Rectal smooth muscle tissue (tissue), 1 donor: ENCODE measurements around the gene TUBA4A.
A peak's percentile ranks its signal among the peaks of the same experiment; 100 is the strongest.

Source experiments
- H3K27ac ChIP-seq: one replicate; pipeline ENCODE4 v1.7.0; 2013; ENCODE audit warnings: low read depth, low read length, inconsistent platforms
- H3K27me3 ChIP-seq: one replicate; pipeline ENCODE4 v1.7.0; 2013; ENCODE audit warnings: low read length; ENCODE audit not compliant: control insufficient read depth, insufficient read depth
- H3K36me3 ChIP-seq: one replicate; pipeline ENCODE4 v1.7.0; 2013; ENCODE audit warnings: low read length; ENCODE audit not compliant: control insufficient read depth, insufficient read depth
- H3K4me1 ChIP-seq: one replicate; pipeline ENCODE4 v1.7.0; 2013; ENCODE audit warnings: low read length; ENCODE audit not compliant: control insufficient read depth, insufficient read depth
- H3K4me3 ChIP-seq: one replicate; pipeline ENCODE4 v1.7.0; 2013; ENCODE audit warnings: low read length
- H3K9ac ChIP-seq: one replicate; pipeline ENCODE4 v1.7.0; 2013; ENCODE audit warnings: low read length

Gene TUBA4A

GRCh38 chr2:219234331-219234730 lies 19.4 kb downstream of the TUBA4A start:
- Histone ChIP-seq H3K27ac (no peak overlapping the region), H3K27me3 (no peaks in the 10 kb centered on the region), H3K4me3 (no peak overlapping the region), H3K4me1 (peaks cover 6% of the 10 kb centered on the region), H3K9ac (no peak overlapping the region), H3K36me3 (peaks cover 52% of the 10 kb centered on the region)

DNA sequence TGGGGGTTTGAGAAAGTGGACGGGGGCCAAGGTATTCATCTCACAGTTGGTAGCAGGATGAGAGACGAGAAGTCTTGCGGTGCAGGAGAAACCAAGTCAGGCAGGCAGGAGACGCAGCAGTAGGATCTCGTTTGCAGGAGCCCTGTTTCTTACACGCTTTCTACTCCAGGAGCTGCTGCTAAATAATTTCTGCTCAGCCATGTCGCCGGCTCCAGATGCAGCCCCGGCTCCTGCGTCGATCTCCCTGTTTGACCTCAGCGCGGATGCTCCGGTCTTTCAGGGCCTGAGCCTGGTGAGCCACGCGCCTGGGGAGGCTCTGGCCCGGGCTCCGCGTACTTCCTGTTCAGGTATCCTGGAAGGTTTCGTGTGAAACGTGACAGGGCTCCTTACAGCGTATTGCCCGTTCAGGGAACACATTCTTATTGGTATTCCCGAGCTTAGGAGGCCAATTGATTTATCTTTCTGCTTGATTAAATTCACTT lies 23.6 kb downstream of the TUBA4A start:
- peak overlapping the region; percentile 94 for H3K27ac ChIP-seq
- peaks cover 33% of the 10 kb centered on the region for H3K36me3 ChIP-seq
- H3K27me3 ChIP-seq = no peaks in the 10 kb centered on the region
- peak overlapping the region; percentile 96 for H3K4me3 ChIP-seq
- H3K9ac ChIP-seq = peak overlapping the region; percentile 91
- H3K4me1 ChIP-seq = peaks cover 16% of the 10 kb centered on the region

- Histone ChIP-seq H3K27me3 (no peaks in the 10 kb centered on the region), H3K36me3 (peaks cover 35% of the 10 kb centered on the region), H3K9ac (peak within 1 kb of the TSS; percentile 98), H3K4me1 (peaks cover 16% of the 10 kb centered on the region), H3K27ac (peak within 1 kb of the TSS; percentile 94), H3K4me3 (peak within 1 kb of the TSS; percentile 96)
Observed at GRCh38 chr2:219229305-219230058, 24.2 kb downstream of the TUBA4A start, which contains the start of the genes ANKZF1 and ATG9A. Gene ANKZF1, plus strand, starts transcription at chr2:219229806. Its CDS starts 452 bp downstream, at chr2:219230258. Gene ATG9A, minus strand, starts transcription at chr2:219229636. Its CDS starts 1,612 bp downstream, at chr2:219228024.

DNA sequence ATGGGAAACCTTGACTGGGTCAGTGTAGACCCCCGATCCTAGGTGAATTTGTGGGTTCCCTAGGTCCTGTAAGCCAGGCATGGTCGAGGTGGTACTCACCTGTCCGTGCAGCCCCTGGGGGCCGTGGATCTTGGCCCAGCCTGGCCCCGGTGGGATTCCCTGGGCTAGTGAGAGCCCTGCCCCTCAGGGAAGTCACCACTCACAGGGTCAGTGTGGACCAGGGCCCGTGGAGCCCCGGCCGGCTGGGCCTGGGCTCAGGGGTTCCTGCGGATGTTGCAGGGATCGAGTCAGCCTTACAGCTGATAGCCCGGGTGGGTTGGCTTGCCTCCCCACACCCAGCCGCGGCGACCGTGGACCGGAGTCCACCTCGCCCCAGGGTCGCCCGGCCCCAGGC lies 24.8 kb downstream of the TUBA4A start:
- H3K27me3 ChIP-seq = no peaks in the 10 kb centered on the region
- peaks cover 16% of the 10 kb centered on the region for H3K4me1 ChIP-seq
- H3K9ac ChIP-seq = peak overlapping the region; percentile 98
- H3K4me3 ChIP-seq = peak overlapping the region; percentile 90
- peaks cover 36% of the 10 kb centered on the region for H3K36me3 ChIP-seq
- H3K27ac ChIP-seq = peak overlapping the region; percentile 94

- Histone ChIP-seq H3K4me3 (peak overlapping the region; percentile 90), H3K4me1 (peaks cover 16% of the 10 kb centered on the region), H3K36me3 (peaks cover 37% of the 10 kb centered on the region), H3K27ac (peak overlapping the region; percentile 94), H3K27me3 (no peaks in the 10 kb centered on the region), H3K9ac (peak overlapping the region; percentile 98)
Observed at GRCh38 chr2:219228041-219228910, 25.4 kb downstream of the TUBA4A start.

GRCh38 chr2:219225350-219225749 lies 28.4 kb downstream of the TUBA4A start:
- H3K27ac ChIP-seq = no peak overlapping the region
- H3K9ac ChIP-seq = no peak overlapping the region
- peaks cover 46% of the 10 kb centered on the region for H3K36me3 ChIP-seq
- H3K4me1 ChIP-seq = peaks cover 12% of the 10 kb centered on the region
- no peaks in the 10 kb centered on the region for H3K27me3 ChIP-seq
- no peak overlapping the region for H3K4me3 ChIP-seq

DNA sequence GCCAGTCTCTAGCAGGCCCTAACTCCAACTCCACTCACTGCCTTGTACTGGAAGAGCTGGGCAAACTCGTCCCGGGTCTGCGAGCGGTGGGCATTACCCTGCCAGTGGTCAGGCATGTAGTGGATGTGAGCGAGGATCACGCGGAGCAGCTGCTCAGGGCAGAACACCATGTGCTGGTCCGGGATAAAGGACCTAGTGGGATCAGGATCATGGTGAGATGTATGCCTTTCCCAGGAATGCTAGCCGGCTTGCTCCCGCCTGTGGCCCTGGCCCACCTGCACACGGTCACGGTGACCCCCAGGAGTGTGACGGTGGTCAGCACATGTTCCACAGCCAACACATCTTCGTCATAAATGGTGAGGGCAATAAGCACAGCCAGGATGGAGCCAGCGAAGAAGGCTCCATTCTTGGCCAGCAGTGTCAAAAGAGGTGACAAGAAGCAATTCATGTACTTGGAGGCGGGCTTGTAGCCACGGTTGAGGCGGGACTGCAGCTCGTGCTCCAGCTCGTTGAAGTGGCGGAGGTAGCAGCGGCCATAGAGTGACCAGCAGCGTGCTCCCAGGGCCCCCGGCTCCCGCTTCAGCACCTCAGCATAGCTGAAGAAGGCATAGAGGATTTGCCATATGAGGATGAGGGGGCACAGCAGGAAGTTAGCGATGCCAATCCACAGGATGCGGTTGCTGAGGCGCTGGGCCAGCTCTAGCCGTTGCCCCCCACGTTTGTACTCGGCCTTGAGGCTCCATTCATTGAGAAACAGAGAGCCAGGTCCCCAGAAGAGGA lies 29.7 kb downstream of the TUBA4A start:
- Histone ChIP-seq H3K27me3 (no peaks in the 10 kb centered on the region), H3K4me3 (no peak overlapping the region), H3K36me3 (peaks cover 50% of the 10 kb centered on the region), H3K4me1 (peaks cover 19% of the 10 kb centered on the region), H3K9ac (no peak overlapping the region), H3K27ac (no peak overlapping the region)

DNA sequence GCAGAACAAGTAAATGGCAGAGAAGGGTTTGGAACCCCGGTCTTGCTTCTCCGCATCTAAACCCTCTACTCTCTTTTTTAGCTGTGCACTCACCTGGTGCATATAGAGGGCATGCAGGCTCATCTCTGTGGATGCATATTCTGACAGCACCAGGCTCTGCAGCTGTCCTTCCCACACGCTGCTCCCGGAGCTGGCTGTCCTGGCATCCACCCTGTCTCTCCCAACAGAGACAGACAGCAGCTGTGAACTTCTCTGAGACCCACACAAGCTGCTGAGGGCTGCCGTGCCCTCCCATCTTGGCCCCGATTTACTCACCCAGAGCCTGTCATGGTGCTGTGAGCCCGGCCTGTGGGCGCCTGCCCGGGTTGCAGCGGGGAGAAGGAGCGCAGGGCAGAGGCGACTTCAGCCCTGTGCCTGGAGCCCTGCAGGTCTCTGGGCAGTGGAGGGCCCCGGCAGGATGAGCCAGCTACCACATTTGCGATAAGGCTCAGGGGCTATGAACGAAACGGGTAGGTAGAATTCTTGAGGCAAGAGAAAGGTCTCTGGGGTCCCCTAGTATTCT lies 31.7 kb downstream of the TUBA4A start:
- H3K27ac ChIP-seq = no peak overlapping the region
- H3K4me3 ChIP-seq = no peak overlapping the region
- H3K9ac ChIP-seq = no peak overlapping the region
- H3K27me3 ChIP-seq = no peaks in the 10 kb centered on the region
- peaks cover 12% of the 10 kb centered on the region for H3K4me1 ChIP-seq
- H3K36me3 ChIP-seq = peaks cover 50% of the 10 kb centered on the region

GRCh38 chr2:219220652-219221402 lies 32.9 kb downstream of the TUBA4A start:
- no peaks in the 10 kb centered on the region for H3K27me3 ChIP-seq
- H3K4me1 ChIP-seq = peaks cover 12% of the 10 kb centered on the region
- H3K27ac ChIP-seq = no peak overlapping the region
- H3K4me3 ChIP-seq = no peak overlapping the region
- H3K36me3 ChIP-seq = peaks cover 50% of the 10 kb centered on the region
- no peak overlapping the region for H3K9ac ChIP-seq

DNA sequence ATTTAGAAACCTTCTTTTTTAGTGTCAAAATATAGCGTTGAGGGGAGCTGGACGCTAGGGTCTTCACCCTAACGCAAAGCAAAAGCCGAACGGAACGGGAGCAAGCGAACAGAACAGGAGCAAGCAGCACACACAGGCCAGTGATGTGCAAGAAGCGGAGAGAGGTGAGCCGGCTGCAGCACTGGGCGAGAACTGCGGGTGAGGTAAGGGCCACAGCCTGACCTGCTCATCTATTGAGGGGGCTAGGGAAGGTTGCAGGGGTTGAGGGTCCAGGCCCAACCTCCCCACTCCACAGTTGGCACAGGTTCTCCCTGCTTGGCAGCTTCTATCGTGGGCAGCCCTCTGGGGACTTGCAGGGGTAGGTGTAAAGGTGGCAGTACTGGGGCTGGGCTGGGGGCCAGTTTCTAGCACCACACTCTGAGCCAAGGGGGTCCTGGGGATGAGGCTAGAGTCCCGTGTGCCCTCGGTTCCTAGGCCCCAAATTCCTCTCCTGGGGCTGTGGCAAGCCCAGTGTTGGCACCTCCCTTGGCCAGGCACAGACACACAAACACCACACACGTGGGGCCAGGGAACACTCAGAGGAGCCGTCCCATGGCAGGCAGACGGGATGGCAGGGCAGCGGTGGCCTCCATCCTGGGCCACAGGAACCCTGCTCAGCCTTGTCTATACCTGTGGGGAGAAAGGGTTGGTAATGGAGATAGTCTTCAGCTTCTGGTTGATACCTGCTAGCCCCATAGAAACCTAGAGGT lies 33.8 kb downstream of the TUBA4A start:
- Histone ChIP-seq H3K4me3 (no peak overlapping the region), H3K27ac (no peak overlapping the region), H3K4me1 (peaks cover 12% of the 10 kb centered on the region), H3K36me3 (peaks cover 42% of the 10 kb centered on the region), H3K27me3 (no peaks in the 10 kb centered on the region), H3K9ac (no peak overlapping the region)
